Stimulated activated CD4-positive, alpha-beta T cell treated with anti-CD3 and anti-CD28 coated beads, Interleukin-1b, Interleukin-23, amount 100 ng/mL, for 4 hours (primary cell): Measurements from ENCODE around the gene GPBP1.
A peak's percentile ranks its signal among the peaks of the same experiment; 100 is the strongest.

Experiments
- DNase-seq, 2 donors: peaks; one replicate each; pipeline ENCODE4 v3.0.0-alpha.2; 2020; ENCODE audit warnings: low read depth in 2 of 2

GPBP1 gene

DNA sequence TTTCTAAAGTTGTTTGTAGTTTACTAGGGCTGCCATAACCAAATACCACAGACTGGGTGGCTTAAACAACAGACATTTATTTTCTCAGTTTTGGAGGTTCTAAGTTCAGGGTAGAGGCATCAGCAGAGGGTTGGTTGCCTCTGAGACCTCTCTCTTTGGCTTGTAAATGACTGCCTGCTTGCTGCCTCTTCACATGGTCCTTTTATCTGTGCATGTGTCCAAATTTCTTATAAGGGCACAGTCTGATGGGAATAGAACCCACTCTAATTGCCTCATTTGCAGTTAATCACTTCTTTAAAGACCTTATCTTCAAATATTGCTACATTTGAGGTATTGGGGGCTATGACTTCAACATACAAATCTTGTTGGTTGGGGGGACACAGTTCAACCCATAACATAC is 36.8 kb downstream of the GPBP1 start:
- no peak for DNase-seq

DNA sequence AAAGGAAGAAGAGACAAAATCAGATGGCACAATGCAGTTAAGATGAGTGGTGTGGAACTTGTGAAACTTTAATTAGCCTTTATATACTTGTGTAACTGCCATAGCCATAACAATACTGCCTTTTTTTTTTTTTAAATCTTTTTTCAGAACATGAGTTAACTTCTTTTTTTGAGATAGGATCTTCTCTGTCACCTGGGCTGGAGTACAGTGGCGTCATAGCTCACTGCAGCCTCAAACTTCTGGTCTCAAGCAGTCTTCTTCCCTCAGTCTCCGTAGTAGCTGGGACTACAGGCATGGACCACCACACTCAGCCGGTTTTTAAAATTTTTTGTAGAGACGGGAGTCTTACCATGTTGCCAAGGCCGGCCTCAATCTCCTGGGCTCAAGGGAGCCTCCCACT is 37.2 kb downstream of the GPBP1 start:
- no peak for DNase-seq

DNA sequence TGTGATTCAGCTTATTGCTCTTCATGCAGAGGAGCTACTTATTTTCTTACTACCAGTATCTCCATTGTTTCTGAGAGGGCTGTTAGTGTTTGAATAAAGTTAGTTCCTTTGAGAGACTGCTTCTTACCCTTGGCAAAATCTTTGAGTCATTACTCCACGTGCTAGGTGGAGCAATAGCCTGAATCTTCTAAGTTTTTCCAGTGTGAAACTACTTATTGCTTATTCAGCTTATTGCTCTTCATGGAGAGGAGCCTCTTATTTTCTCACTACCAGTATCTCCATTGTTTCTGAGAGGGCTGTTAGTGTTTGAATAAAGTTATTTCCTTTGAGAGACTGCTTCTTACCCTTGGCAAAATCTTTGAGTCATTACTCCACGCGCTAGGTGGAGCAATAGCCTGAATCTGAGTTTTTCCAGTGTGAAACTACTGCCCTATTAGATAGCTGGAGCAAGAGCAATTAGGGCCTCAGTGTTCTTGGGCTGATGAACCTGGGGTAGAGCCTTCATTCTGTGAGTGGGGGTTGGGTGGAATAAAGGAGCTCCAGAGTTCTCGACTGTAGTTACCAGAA is 41.9 kb downstream of the GPBP1 start:
- no peak for DNase-seq

DNA sequence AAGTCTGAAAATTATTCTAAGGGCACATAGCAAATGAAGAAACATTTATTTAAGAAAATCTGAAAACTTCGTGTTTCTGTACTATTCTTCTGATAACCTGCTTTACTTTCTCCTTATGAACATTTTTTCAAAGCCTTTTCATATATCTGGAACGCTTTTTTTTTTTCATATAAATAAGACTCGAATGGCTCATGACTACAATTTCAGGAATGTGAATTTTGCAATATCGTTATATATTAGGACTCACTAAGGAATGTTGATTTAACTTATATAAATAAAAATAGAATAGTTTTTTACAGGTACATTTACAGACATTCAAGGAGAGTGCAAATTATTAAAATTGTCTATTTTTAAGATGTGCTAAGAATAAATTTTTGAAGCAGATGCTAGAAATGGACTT is 42.9 kb downstream of the GPBP1 start:
- no peak for DNase-seq

DNA sequence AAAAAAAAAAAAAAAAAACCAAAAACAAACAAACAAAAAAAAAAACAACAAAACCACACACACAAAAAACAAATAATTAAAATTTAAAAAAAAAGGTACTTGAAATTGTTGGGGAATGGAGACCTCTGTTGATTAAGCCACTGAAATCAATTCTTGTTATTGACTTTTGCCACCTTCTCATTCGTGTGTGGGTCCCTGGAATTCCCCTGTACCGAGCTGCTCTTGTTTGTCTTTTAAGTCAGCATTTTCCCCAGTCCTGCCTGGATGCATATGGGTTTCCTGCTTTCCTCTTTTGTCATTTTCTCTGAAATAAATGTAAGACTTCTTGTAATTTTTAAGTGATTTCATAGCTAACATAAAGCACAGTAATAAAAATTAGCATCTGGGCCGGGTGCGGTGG is 45.5 kb downstream of the GPBP1 start:
- DNase-seq: no peak

DNA sequence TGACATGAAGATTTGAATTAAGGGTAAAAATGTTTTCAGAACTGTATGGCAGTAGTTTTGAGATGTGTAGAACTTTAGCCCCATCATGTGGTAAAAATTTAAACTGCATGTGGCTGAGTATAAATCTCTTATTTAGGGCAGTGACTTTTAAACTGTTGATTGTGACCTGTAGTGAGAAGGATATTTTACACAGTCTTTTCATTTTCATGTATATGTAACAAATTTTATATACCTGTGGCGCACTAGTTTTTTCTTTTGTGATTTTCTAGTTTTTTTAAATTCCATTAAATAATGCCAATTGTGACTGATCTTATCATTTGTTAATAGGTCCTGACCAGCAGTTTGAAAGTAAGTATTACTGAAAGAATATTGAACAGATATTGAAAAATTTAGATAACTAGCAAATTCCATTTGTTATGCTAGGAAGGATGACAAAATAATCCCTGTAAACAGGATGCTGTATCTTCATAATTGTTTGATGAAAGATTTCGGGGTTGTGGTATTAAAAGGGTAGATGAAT is 47.2 kb downstream of the GPBP1 start:
- DNase-seq: peak in 1 of 2 donors; percentile 46

DNA sequence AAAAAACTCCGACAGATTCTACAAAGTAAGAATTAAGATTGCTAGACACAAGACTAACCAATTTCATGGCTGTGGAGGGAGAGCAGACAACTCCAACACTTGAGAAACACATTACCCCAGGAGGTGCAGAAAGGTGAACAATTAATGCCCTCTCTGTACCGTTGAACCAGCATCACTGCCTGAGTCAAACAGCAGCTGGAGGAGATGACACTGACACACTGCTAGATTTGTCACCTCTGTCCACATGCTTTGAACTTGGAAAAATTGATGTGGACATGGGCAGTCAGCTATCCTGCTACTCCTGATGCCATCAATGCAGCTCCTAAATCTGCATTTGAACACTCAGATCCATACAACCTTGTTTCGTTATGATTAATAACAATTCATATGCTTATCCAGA is 51.7 kb downstream of the GPBP1 start:
- DNase-seq: no peak

DNA sequence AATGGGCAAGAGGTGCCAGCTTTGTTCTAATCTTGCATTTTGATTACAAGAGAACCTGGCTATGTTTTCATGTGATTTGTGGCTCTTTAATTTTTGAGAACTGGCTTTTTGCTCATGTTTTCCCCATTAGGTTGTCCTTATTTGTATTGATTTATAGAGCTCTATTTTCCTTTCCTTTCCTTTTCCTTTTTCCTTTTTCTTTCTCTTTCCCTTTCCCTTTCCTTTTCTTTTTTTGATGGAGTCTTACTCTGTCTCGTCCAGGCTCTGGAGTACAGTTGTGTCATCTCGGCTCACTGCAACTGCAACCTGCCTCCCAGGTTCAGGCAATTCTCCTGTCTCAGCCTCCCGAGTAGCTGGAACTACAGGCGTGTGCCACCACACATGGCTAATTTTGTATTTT is 55.5 kb downstream of the GPBP1 start:
- no peak for DNase-seq

DNA sequence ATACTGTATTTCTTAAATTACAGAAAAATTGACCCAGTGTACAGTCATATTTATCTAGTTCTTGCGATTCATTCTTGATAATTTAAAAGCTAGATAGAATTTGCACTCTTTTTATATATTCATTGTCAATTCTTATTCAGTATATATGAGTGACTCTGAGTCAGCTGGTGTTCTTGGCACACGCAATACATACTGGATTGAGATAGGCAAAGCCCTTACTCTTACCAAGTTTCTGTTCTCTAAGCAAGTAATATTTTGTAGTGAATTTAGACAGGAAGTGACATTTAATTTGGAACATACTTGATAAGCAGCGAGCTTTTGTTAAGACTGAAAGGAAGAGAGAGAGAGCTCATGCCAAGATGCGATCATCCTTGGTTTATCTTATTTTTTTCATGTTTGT is 57.7 kb downstream of the GPBP1 start:
- no peak for DNase-seq

DNA sequence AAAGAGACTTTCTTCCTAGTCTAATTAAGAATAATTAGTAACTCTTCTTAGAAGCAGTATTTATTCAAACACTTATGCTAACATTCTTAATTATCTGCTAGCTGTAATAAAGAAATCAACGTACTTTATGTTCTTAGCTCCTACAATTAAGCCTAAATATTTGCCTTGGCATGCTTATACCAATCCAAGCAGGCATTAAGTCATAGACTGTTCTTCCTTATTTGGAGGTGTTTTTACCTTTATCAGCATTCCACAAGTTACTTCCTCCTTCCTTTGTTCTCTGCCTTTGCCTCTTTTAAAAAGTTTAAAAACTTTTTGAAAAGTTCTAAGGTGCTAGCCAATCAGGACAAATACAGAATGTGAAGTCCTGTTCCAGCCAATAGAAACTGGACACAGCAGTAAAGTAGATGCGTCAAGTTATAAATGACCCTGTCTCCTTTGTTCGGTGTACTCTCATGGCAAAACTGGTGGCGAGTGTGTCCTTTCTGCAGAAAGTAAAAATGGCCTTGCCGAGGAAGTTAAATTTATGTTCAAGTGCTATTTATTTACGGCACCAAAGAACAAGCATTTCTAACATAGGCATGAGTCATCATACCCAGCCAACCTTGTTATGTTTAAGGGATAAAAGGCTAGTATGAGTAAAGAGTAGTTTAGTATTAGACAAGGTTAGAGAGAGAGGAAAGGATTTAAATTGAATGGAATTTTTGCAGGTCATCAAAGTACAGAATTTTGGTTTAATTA is 58.6 kb downstream of the GPBP1 start:
- no peak for DNase-seq

DNA sequence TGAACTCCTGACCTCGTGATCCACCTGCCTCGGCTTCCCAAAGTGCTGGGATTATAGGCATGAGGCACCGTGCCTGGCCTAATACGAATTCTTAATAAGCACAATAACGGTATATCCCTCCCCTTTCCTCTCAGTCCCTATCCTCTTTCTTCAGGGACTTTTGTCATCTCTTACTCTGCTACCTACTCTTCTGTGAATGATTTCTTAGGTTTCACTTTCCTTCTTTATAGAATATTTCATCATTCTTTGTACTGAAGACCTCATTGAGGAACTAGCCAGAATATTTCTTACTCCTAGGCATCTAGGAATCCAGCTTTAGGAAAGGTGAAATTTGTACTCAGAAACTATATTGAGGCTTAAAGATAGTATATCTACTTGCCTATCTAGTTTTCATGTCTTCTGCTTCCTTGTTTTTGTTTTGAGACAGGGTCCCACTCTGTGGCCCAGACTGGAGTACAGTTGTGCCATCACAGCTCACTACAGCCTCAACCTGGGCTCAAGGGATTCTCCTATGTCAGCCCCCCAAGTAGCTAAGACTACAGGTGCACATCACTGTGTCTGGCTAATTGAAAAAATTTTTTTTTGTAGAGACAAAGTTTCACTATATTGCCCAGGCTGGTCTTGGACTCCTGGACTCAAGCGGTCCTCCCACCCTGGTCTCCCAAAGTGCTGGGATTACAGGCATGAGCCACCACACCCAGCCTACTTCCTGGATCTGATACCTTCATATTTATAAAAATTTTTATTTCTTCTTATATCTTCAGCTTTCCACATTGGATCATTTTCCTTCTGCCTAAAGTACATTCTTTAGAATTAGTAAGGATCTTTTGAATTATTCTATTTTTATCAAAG is 69.7 kb downstream of the GPBP1 start:
- DNase-seq: no peak

DNA sequence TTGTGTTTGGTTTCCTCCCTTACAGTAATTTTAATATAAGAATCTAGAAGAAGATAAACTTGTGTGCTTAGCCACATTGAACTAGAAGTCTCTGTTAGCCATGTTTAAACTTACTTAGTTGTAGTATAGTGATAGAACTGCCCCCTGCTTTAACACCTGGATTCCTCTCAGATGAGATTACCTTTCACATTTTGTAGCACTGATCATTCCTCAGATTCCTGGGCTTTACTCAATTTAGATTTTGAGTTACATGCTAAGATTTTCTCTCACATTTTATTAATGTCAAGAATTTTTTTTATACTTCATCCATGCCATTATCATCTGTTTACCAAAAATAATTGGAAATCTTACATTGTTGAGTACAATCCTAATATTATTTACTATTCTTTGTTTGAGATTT is 70.5 kb downstream of the GPBP1 start:
- DNase-seq: no peak

DNA sequence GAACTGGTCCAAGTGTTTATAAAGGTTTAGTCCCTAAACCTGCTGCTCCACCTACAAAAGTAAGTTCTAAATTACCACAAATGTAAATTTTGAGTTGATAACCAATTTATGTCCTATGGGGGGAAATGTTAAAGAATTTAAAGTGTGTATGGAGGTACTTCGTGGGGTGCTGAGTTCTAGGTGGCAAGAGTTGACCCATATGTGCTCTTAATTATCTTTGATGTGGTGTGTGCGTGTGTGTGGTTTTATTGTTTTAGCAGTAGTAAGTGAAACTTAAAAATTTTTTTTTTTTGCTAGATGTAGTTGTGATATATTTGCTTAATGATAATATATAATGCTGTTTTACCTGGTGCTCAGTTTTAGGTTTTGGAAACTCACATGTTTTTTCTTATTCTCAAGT is 72.6 kb downstream of the GPBP1 start:
- DNase-seq: no peak

DNA sequence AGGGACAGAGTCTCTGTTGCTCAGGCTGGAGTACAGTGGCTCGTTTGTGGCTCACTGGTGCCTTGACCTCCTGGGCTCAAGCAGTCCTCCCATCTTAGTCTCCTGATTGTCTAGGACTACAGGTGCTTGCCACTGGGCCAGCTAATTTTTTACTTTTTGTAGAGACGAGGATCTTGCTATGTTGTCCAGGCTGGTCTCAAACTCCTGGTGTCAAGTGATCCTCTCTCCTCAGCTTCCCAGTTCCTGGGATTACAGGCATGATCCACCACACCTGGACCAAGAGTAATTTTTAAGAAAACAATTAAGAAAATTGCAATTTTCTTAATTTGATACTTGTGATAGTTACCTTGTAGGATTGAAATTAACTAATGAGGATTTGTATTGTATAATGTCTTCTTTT is 73.9 kb downstream of the GPBP1 start:
- DNase-seq: no peak

DNA sequence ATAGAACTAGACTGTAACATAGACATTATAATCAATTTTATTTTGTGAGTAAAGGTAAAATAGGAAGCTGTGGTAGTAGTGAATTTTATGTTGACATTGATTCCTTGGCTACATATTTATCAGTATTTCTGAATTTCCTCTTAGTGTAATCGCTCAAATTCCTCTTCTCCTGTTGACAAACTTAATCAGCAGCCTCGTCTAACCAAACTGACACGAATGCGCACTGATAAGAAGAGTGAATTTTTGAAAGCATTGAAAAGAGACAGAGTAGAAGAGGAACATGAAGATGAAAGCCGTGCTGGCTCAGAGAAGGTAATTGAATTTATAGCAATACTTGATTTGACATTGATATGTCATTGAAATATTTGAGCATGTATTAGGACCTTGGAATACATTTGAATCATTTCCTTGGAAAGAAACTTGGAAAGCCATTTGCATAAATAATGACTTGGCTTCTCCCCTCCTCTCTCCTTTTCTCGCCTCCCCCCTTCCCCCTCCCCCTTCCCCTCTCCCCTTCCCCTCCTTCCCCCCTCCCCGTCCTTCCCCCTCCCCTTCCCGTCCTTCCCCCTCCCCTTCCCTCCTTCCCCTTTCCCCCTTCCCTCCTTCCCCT is 75.5 kb downstream of the GPBP1 start:
- DNase-seq: no peak

DNA sequence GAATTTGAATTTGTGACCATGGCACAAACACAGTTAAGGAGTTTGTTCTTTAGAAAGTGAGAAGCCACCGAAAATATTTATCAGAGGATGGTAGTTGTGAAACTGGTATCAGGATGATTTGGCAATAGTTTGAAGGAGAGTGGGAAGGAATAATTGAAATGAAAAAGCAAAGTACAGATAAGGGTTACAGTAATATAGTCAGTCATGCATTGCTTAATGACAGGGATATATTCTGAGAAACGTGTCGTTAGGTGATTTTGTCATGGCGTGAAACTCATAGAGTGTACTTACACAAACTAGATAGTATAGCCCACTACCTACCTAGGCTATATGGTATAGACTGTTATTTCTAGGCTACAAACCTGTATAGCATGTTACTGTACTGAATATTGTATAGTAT is 84.2 kb downstream of the GPBP1 start:
- DNase-seq: no peak

DNA sequence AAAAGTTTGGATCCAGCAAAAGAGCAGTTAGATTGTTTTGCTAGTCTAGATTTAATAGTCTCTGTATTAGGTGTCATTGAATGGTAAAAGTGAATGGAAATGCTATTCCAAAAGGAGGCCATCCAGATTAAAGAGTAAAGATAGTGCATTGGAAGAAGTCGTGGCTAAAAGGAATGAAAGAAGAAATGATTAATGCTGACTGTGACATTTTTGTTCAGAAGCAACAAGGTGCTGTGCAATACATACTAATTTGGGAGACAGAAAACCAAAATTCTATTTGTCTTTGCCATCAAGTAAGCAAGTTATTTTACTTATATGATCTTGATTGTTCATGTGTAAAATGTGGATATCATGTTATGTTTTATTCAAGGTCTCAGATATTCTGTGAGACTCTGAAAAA is 85.1 kb downstream of the GPBP1 start:
- DNase-seq: no peak

DNA sequence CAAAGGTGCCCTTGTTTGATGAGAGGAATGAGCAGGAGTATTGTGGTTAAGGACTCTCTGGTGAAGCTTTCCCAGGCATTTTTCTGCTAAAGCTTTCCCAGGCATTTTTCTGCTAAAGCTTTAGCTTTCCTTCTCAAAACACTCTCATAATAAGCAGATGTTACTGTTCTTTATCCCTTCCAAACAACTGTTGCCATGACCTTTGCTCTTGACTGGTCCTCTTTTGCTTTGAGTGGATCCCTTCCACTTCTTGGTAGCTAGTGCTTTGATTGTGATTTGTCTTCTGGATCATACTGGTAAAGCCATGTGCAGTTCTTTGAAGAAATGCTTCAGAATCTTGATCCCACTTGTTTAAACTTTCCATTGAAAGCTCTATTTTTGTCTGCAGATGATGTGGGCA is 85.8 kb downstream of the GPBP1 start:
- DNase-seq: no peak

DNA sequence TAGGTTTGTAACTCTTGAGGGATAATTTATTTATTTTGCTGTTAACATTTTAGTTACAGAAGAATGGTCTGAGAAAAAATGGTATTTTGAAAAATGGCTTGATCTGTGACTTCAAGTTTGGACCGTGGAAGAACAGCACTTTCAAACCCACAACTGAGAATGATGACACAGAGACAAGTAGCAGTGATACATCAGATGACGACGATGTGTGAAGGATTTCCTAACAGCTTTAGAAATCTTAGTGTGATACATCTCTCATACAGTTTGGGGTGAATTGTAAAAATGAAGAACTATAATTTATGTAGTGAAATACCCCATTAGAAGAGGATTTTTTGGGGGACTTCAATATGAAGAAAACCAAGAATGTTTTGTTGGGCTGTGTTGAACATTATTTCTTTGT is 88.7 kb downstream of the GPBP1 start:
- no peak for DNase-seq

DNA sequence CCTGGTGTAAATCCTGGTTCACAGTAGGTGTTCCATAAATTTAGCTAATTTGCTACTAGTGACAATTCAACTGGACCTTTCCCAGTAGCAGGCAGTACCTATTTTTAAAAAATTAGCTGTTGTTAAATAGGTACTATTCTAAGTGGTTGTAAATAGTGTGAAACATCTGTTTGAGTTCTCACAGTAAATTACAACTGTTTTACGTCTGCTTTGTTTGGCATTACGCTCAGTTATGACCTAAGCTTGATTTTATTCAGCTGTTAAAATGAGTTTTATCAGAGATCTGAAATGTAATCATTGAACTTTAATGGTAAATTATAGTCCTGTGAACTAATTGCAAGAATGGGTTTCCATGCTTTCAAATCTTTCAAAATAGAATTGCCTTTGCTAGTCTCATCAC is 93.9 kb downstream of the GPBP1 start:
- no peak for DNase-seq

DNA sequence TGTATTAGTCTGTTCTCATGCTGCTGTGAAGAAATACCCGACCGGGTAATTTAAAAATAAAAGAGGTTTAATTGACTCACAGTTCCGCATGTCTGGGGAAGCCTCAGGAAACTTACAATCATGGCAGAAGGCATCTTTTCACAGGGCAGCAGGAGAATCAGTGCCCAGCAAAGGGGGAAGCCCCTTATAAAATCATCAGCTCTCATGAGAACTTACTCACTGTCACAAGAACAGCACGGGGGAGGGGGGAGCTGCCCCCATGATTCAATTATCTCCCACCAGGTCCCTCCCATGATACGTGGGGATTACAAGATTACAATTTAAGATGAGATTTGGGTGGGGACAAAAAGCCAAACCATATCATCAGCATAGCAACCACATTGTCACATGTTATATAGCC is 102.5 kb downstream of the GPBP1 start:
- DNase-seq: no peak

DNA sequence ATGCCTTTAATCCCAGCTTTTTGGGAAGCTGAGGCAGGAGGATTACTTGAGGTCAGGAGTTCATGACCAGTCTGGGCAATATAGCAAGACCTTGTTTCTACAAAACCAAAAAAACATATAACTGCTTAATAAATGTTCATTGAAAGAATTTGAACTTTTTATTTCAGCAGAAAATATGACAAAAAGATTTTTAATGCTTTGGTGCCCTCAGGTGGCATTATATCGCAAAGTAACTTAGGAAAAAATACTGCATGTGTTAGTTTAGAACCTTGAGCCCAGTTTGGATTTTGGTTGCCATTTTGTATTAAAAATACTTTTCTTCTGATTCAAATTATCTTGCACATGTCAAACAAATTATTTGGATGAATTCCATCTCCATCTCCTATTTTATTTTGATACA is 103.2 kb downstream of the GPBP1 start:
- no peak for DNase-seq
